Rectal smooth muscle tissue (tissue), 1 donor: ENCODE data around the gene TEX29.

Experiments
- H3K27ac ChIP-seq: one replicate; pipeline ENCODE4 v1.7.0; 2013; ENCODE audit warnings: low read depth, low read length, inconsistent platforms
- H3K27me3 ChIP-seq: one replicate; pipeline ENCODE4 v1.7.0; 2013; ENCODE audit warnings: low read length; ENCODE audit not compliant: control insufficient read depth, insufficient read depth
- H3K36me3 ChIP-seq: one replicate; pipeline ENCODE4 v1.7.0; 2013; ENCODE audit warnings: low read length; ENCODE audit not compliant: control insufficient read depth, insufficient read depth
- H3K4me1 ChIP-seq: one replicate; pipeline ENCODE4 v1.7.0; 2013; ENCODE audit warnings: low read length; ENCODE audit not compliant: control insufficient read depth, insufficient read depth
- H3K4me3 ChIP-seq: one replicate; pipeline ENCODE4 v1.7.0; 2013; ENCODE audit warnings: low read length
- H3K9ac ChIP-seq: one replicate; pipeline ENCODE4 v1.7.0; 2013; ENCODE audit warnings: low read length

TEX29 gene

GRCh38 chr13:111326621-111326965 lies 6.2 kb downstream of the TEX29 start:
- no peak overlapping the region for H3K4me3 ChIP-seq
- H3K36me3 ChIP-seq, result no peaks in the 10 kb centered on the region
- H3K4me1 ChIP-seq, result no peaks in the 10 kb centered on the region
- H3K27ac ChIP-seq, result no peak overlapping the region
- no peak overlapping the region for H3K9ac ChIP-seq
- no peaks in the 10 kb centered on the region for H3K27me3 ChIP-seq

- Histone ChIP-seq H3K4me1 (no peaks in the 10 kb centered on the region), H3K36me3 (no peaks in the 10 kb centered on the region), H3K27ac (no peak overlapping the region), H3K27me3 (no peaks in the 10 kb centered on the region), H3K9ac (no peak overlapping the region), H3K4me3 (no peak overlapping the region)
These were observed 6.7 kb downstream of the TEX29 start for GRCh38 chr13:111326981-111327642.

- Histone ChIP-seq H3K4me1 (no peaks in the 10 kb centered on the region), H3K27ac (no peak overlapping the region), H3K4me3 (no peak overlapping the region), H3K27me3 (no peaks in the 10 kb centered on the region), H3K9ac (no peak overlapping the region), H3K36me3 (no peaks in the 10 kb centered on the region)
These were observed 7.5 kb downstream of the TEX29 start for GRCh38 chr13:111327730-111328573.

GRCh38 chr13:111328574-111329410 lies 8.3 kb downstream of the TEX29 start:
- Histone ChIP-seq H3K4me1 (no peaks in the 10 kb centered on the region), H3K4me3 (no peak overlapping the region), H3K36me3 (no peaks in the 10 kb centered on the region), H3K27me3 (no peaks in the 10 kb centered on the region), H3K27ac (no peak overlapping the region), H3K9ac (no peak overlapping the region)

- Histone ChIP-seq H3K9ac (no peak overlapping the region), H3K27me3 (no peaks in the 10 kb centered on the region), H3K36me3 (no peaks in the 10 kb centered on the region), H3K4me1 (no peaks in the 10 kb centered on the region), H3K27ac (no peak overlapping the region), H3K4me3 (no peak overlapping the region)
These were observed 9.2 kb downstream of the TEX29 start for GRCh38 chr13:111329641-111330040.

- Histone ChIP-seq H3K27ac (no peak overlapping the region), H3K4me3 (no peak overlapping the region), H3K27me3 (no peaks in the 10 kb centered on the region), H3K4me1 (no peaks in the 10 kb centered on the region), H3K9ac (no peak overlapping the region), H3K36me3 (no peaks in the 10 kb centered on the region)
These were observed 9.7 kb downstream of the TEX29 start for GRCh38 chr13:111330066-111330610.

- no peaks in the 10 kb centered on the region for H3K4me1 ChIP-seq
- no peaks in the 10 kb centered on the region for H3K36me3 ChIP-seq
- no peak overlapping the region for H3K4me3 ChIP-seq
- H3K27ac ChIP-seq, result no peak overlapping the region
- H3K27me3 ChIP-seq, result no peaks in the 10 kb centered on the region
- no peak overlapping the region for H3K9ac ChIP-seq
These were observed 14.9 kb downstream of the TEX29 start for GRCh38 chr13:111335298-111335697.

- Histone ChIP-seq H3K4me3 (no peak overlapping the region), H3K27me3 (no peaks in the 10 kb centered on the region), H3K27ac (no peak overlapping the region), H3K9ac (no peak overlapping the region), H3K4me1 (no peaks in the 10 kb centered on the region), H3K36me3 (no peaks in the 10 kb centered on the region)
These were observed 16.2 kb downstream of the TEX29 start for GRCh38 chr13:111336666-111337065.

GRCh38 chr13:111337206-111337605 lies 16.8 kb downstream of the TEX29 start:
- no peak overlapping the region for H3K27ac ChIP-seq
- no peaks in the 10 kb centered on the region for H3K36me3 ChIP-seq
- no peaks in the 10 kb centered on the region for H3K27me3 ChIP-seq
- H3K4me3 ChIP-seq, result no peak overlapping the region
- H3K4me1 ChIP-seq, result no peaks in the 10 kb centered on the region
- no peak overlapping the region for H3K9ac ChIP-seq

- Histone ChIP-seq H3K4me3 (no peak overlapping the region), H3K36me3 (no peaks in the 10 kb centered on the region), H3K9ac (no peak overlapping the region), H3K4me1 (no peaks in the 10 kb centered on the region), H3K27ac (no peak overlapping the region), H3K27me3 (no peaks in the 10 kb centered on the region)
These were observed 17.3 kb downstream of the TEX29 start for GRCh38 chr13:111337741-111338140.

- H3K4me1 ChIP-seq, result no peaks in the 10 kb centered on the region
- no peaks in the 10 kb centered on the region for H3K36me3 ChIP-seq
- H3K27me3 ChIP-seq, result no peaks in the 10 kb centered on the region
- H3K27ac ChIP-seq, result no peak overlapping the region
- H3K4me3 ChIP-seq, result no peak overlapping the region
- H3K9ac ChIP-seq, result no peak overlapping the region
These were observed 18.4 kb downstream of the TEX29 start for GRCh38 chr13:111338841-111339240.
